Measurements from ENCODE around the gene DQX1.

The DQX1 gene

DNA sequence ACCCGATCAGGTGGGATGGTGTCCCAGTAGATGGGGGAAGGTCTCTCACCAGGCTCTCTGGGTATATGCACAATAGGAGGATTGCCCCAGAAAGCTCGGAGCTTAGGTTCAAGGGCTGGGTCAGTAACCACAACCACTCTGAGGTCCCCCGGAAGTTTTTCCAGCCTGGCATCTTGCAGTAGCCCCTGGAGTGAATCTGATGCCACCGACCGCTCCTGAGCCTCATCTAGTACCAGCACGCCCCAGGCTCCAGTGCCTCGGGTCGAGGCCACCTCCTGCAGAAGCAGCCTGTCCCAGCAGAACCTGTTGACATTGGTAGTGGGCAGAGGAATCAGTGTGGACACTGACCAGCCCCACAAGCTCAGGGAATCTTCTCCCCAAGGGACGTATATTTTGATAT lies 2.0 kb downstream of the DQX1 start (continued):
- TF ChIP-seq GLI4 (tag by site-specific recombination; IDR thresholded peaks at IDR 0.05), result no peak
- TF ChIP-seq, protein P1, sequence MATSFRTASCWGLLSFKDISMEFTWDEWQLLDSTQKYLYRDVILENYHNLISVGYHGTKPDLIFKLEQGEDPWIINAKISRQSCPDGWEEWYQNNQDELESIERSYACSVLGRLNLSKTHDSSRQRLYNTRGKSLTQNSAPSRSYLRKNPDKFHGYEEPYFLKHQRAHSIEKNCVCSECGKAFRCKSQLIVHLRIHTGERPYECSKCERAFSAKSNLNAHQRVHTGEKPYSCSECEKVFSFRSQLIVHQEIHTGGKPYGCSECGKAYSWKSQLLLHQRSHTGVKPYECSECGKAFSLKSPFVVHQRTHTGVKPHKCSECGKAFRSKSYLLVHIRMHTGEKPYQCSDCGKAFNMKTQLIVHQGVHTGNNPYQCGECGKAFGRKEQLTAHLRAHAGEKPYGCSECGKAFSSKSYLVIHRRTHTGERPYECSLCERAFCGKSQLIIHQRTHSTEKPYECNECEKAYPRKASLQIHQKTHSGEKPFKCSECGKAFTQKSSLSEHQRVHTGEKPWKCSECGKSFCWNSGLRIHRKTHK (tag by site-specific recombination; IDR thresholded peaks at IDR 0.05), result no peak
- TF ChIP-seq, protein P2, sequence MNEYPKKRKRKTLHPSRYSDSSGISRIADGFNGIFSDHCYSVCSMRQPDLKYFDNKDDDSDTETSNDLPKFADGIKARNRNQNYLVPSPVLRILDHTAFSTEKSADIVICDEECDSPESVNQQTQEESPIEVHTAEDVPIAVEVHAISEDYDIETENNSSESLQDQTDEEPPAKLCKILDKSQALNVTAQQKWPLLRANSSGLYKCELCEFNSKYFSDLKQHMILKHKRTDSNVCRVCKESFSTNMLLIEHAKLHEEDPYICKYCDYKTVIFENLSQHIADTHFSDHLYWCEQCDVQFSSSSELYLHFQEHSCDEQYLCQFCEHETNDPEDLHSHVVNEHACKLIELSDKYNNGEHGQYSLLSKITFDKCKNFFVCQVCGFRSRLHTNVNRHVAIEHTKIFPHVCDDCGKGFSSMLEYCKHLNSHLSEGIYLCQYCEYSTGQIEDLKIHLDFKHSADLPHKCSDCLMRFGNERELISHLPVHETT (tag by site-specific recombination; IDR thresholded peaks at IDR 0.05), result no peak

DNA sequence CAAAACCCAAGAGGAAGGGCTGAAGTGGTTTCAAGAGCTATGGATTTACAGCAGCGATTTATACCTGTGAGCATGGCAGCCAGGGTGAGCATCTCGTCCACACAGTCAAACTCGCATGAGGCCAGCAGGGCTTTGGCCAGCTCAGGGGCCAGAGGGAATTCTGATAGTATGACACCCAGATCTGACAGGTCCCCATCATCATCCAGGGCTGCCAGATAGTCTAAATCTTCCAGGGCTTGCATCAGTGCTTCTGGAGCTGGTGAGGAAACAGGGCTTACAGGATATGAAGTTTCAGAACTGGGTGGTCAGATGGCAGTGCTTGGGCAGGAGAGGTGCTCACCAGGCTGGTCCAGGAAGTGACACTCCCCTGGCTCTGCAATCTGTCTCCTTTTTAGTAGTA lies 3.5 kb downstream of the DQX1 start:
- TF ChIP-seq GLIS1 (tag by site-specific recombination; IDR thresholded peaks at IDR 0.05) (no peak), KLF10 (tag by site-specific recombination; IDR thresholded peaks at IDR 0.05) (no peak), ZNF391 (tag by site-specific recombination; IDR thresholded peaks at IDR 0.05; ENCODE audit: borderline replicate concordance, low read depth) (no peak), ZNF23 (tag by site-specific recombination; IDR thresholded peaks at IDR 0.05; ENCODE audit: borderline replicate concordance) (no peak), ZFHX2 (tag by site-specific recombination; conservative IDR thresholded peaks at IDR 0.05) (no peak), ZSCAN23 (tag by site-specific recombination; IDR thresholded peaks at IDR 0.05) (no peak), ZNF664 (tag by site-specific recombination; IDR thresholded peaks at IDR 0.05) (no peak), ZNF175 (tag by site-specific recombination; IDR thresholded peaks at IDR 0.05) (no peak), ZNF132 (tag by site-specific recombination; IDR thresholded peaks at IDR 0.05; ENCODE audit: borderline replicate concordance) (no peak), ZNF792 (tag by site-specific recombination; IDR thresholded peaks at IDR 0.05) (no peak), ZNF354C (tag by site-specific recombination; IDR thresholded peaks at IDR 0.05; ENCODE audit: borderline replicate concordance, low read depth) (no peak), ZNF184 (tag by site-specific recombination; IDR thresholded peaks at IDR 0.05) (no peak), BCL11B (tag by site-specific recombination; IDR thresholded peaks at IDR 0.05; ENCODE audit: low read depth) (no peak), WT1 (tag by site-specific recombination; IDR thresholded peaks at IDR 0.05) (no peak)
- TF ChIP-seq, protein P3, sequence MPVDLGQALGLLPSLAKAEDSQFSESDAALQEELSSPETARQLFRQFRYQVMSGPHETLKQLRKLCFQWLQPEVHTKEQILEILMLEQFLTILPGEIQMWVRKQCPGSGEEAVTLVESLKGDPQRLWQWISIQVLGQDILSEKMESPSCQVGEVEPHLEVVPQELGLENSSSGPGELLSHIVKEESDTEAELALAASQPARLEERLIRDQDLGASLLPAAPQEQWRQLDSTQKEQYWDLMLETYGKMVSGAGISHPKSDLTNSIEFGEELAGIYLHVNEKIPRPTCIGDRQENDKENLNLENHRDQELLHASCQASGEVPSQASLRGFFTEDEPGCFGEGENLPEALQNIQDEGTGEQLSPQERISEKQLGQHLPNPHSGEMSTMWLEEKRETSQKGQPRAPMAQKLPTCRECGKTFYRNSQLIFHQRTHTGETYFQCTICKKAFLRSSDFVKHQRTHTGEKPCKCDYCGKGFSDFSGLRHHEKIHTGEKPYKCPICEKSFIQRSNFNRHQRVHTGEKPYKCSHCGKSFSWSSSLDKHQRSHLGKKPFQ (tag by site-specific recombination; IDR thresholded peaks at IDR 0.05), result no peak
- H3K36me3 ChIP-seq (ENCODE audit: control insufficient read depth in 2 of 2, insufficient read depth in 1 of 2, low read length in 2 of 2), result peaks cover 6 to 26% of the 10 kb centered on the region in 2 experiments; a peak in 1 of 3 replicates
- no peak overlapping the region for H3K27ac ChIP-seq (ENCODE audit: extremely low read depth, low read depth, low read length)
- ChIA-PET CTCF (interaction anchor here (0.9 kb wide), 1 partner anchor 39 kb away, joined by 3 read pairs; the partner anchor contains the start of genes CCDC142 and TTC31), POLR2A (interaction anchor here (1.3 to 1.5 kb wide), 2 partner anchors 13 to 40 kb away, joined by 3 read pairs; partner anchors contain the start of genes CCDC142 and TTC31)
- no peak overlapping the region for H3K4me3 ChIP-seq (ENCODE audit: low read depth, low read length)
- H3K9me3 ChIP-seq (ENCODE audit: control insufficient read depth, insufficient read depth, low read depth, low read length), result no peaks in the 10 kb centered on the region
- no peaks in the 10 kb centered on the region for H3K4me1 ChIP-seq (ENCODE audit: control insufficient read depth, insufficient read depth, low read length)

DNA sequence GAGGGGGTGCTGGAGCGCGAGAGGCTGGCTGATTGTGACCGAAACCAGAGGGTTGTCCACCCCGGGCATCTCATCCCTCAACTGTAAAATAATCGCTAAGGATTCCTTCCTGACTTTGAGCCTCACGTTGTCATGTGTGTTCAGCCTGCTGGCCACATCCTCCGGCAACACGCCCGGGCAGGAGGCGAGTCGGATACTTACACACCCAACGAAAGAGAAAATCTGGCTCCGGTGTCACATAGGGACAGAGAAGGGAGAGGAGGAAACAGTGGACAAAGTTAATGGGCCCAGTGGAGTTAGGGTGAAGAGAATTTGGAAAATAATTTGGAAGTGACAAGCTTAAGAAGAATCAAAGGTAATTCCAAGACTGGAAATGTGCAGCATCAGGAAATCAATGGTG lies 9.4 kb downstream of the DQX1 start:
- CTCF ChIA-PET, result no interaction called here
- H3K4me3 ChIP-seq (ENCODE audit: low read depth, low read length), result no peak overlapping the region

More for the DNA sequence above, 9.4 kb downstream of the DQX1 start:
- POLR2A ChIA-PET, result no interaction called here
- H3K27ac ChIP-seq (ENCODE audit: extremely low read depth, low read depth, low read length), result no peak overlapping the region
- no peaks in the 10 kb centered on the region for H3K36me3 ChIP-seq (ENCODE audit: control insufficient read depth in 2 of 2, insufficient read depth in 1 of 2, low read length in 2 of 2)
- TF ChIP-seq ZNF214 (tag by site-specific recombination; IDR thresholded peaks at IDR 0.05; ENCODE audit: borderline replicate concordance) (no peak), ZNF596 (tag by site-specific recombination; IDR thresholded peaks at IDR 0.05) (no peak), KLF9 (tag by site-specific recombination; IDR thresholded peaks at IDR 0.05; ENCODE audit: low read depth) (no peak), ZNF623 (tag by site-specific recombination; IDR thresholded peaks at IDR 0.05) (no peak), ZNF23 (tag by site-specific recombination; IDR thresholded peaks at IDR 0.05; ENCODE audit: borderline replicate concordance) (no peak), KLF1 (tag by site-specific recombination; IDR thresholded peaks at IDR 0.05) (no peak), ZSCAN23 (tag by site-specific recombination; IDR thresholded peaks at IDR 0.05) (no peak), ZNF146 (tag by site-specific recombination; IDR thresholded peaks at IDR 0.05) (no peak)
- TF ChIP-seq, protein P4, sequence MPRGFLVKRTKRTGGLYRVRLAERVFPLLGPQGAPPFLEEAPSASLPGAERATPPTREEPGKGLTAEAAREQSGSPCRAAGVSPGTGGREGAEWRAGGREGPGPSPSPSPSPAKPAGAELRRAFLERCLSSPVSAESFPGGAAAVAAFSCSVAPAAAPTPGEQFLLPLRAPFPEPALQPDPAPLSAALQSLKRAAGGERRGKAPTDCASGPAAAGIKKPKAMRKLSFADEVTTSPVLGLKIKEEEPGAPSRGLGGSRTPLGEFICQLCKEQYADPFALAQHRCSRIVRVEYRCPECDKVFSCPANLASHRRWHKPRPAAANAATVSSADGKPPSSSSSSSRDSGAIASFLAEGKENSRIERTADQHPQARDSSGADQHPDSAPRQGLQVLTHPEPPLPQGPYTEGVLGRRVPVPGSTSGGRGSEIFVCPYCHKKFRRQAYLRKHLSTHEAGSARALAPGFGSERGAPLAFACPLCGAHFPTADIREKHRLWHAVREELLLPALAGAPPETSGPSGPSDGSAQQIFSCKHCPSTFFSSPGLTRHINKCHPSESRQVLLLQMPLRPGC (tag by site-specific recombination; IDR thresholded peaks at IDR 0.05), result no peak
- no peaks in the 10 kb centered on the region for H3K4me1 ChIP-seq (ENCODE audit: control insufficient read depth, insufficient read depth, low read length)
- no peaks in the 10 kb centered on the region for H3K9me3 ChIP-seq (ENCODE audit: control insufficient read depth, insufficient read depth, low read depth, low read length)
